NCI-H774 (cell line): ENCODE data around the gene SLC8A1.
A peak's percentile ranks its signal among the peaks of the same experiment; 100 is the strongest.

Experiments used
- DNase-seq: peaks from one replicate; lab custom pipeline; 2025; lab: John Stamatoyannopoulos, UW

Gene SLC8A1

DNA sequence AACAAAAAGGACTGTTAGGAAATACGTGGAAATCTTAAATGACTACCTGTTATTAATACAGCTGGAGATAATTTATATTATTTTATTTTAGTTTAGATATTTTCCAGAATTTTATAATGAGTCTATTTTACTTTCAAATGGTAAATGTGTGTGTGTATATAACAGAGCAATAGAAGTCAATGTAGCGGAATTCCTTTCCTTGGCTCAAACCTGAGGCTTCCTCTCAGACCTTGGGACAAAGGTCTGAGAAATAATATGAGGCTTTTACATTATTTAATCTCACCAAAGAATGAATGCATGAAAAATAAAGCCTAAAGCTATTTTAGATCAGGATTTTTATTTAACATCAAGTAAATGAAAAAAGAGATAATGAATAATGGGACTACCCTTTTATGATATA, 65.7 kb downstream of the SLC8A1 start:
- DNase-seq = no peak

- DNase-seq = no peak
These were observed 67.2 kb downstream of the SLC8A1 start for GRCh38 chr2:40384714-40385113.

DNA sequence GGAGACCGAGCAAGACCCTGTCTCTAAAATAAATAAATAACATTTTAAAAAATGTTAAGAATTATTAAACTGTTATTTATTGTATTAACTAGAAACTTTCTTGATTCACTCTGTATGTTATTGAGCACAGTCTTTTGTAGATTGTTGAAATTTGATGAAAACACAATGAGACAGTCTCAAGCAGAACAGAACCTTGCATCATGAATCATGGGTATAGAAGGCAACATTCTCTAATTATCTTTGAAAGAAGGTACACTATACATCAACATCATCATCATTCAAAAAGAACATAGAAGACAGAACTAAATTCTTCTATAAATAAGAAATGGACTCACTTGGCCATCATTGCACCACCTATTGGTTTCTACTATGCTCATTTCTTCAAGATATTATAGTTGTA, 67.7 kb downstream of the SLC8A1 start:
- no peak for DNase-seq

DNA sequence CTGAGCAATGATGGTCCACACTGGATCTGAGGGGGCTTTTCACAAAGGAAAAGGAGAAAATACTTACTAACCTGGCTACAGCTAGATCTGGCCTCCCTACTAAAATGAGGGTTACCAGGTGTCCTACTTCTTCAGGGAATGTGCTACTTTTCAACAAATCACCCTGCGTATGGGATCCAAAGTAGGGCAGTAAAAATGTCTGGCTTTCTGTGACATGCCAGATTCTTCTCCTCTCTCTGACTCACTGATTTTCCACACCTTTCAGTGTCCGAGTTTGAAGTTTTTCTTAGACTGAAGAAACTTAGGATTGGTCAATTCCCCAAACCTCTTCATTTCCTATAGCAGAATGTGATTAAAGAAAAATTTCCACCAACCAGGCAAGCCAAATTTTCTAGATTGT, 71.2 kb downstream of the SLC8A1 start:
- no peak for DNase-seq

- DNase-seq = no peak
These were observed 71.8 kb downstream of the SLC8A1 start for GRCh38 chr2:40380041-40380440.

DNA sequence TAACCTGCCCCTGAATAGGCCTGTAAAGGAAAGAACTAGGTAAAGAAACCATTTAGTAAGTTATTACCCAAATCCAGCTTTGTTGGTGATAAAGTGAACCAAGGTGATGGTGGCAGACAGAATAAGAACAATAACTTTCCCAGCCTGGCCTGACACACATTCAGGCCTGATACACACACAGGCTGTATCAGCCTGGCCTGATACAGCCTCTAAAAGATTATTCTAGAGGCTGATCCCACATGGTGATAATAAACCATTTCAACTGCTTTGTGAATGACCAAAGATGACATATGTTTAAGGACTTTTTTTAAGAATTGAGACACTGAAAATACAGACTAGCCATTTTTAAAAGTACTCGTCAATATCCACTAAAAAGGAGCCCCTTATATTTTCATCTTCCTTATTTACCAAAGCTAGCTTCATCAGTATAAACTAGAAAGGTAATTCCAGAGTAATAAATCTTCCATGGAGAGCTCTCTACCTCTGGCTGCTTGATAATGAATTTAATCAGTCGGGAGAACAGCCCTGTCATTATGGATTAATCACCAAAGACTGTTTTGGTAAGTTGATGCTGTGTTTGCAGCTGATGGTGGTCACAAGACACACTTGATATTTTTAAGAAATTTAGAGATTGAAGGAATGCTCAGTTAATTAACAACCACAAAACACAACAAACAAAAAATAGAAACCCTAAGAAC, 77.2 kb downstream of the SLC8A1 start:
- DNase-seq = no peak

DNA sequence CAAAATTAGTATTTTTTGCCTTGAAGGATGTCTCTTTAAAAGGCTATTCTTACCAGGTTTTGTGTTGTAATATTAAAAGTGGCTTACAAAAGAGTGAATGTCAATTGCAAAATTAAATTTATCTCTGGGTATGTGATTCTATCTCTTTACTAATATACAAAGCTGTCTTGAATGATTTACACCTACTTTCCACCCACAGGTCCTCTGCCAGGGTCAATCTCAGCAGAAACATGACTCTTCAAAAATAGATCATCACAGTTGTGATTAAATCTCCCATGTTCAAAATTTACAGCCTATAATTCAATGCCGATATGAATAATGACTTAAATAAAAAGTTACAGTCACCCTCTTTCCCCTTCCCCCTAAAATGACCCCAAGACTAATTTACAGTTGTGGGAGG, 78.8 kb downstream of the SLC8A1 start:
- no peak for DNase-seq

DNA sequence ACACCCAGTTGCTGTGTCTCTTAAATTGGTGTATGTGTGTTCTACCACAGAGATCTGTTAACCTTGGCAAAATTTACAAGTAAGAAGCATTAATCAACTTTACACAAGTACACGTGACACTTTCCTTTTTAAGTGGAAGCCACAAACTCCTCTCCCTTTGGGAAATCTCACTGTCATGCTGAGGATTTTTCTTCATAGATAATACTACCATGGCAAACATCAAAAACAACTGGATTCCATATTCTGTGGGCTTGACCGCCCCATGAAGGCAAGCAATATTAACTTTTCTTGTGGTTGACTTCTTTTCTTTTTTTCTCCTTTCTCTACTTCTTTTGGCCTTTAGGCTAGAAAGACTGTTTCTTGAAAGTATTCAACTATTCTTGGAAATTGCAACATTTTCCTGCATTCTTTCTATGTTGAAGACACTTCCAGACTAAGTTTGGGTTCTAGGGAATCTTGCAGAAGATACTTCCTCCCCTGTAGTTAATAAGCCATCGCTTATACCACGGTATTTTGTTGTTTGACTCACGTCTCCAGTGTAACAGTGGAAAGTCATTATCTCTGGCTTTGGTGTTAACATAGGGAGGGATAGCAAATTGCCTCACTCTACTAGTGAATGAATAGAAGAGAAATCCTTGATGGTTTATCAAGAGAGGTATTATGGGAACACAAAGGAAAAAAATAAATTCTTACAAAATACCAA, 79.5 kb downstream of the SLC8A1 start:
- no peak for DNase-seq

DNA sequence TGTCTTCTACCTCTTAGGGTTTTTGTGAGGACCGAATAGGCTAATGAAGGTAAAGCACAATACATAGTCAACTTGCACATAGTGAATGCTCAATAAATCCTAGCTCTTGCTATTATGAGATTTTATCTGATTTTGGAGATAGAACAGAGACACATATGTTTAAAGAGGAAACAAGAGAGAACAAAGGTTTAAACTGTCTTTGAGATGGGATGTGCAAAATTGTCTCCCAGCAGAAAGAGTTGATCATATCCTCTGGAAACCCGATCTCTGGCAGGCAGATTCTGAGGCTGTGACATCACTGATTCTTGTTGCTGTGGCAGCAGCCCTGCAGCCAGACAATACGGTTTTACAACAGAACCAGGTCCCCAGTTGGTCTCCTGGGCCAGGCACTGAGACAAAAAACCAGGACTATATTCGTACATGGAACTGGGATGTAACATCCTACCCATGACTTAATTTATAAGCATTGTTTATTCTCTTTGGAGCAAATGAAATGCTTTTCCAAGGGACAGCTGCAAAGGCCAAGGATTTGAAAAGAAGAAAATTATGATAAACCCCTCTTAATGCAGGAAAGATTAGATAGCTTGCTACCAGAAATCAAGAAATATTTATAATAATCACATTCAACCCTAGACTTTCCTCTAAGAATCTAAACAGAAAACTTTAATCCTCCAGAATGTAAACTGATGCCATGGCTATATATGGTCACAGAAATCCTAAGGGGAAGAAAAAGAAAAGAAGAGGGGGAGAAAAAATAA, 80.2 kb downstream of the SLC8A1 start:
- peak; percentile 11 for DNase-seq

- DNase-seq = no peak
These were observed 81.9 kb downstream of the SLC8A1 start for GRCh38 chr2:40370007-40370395.

DNA sequence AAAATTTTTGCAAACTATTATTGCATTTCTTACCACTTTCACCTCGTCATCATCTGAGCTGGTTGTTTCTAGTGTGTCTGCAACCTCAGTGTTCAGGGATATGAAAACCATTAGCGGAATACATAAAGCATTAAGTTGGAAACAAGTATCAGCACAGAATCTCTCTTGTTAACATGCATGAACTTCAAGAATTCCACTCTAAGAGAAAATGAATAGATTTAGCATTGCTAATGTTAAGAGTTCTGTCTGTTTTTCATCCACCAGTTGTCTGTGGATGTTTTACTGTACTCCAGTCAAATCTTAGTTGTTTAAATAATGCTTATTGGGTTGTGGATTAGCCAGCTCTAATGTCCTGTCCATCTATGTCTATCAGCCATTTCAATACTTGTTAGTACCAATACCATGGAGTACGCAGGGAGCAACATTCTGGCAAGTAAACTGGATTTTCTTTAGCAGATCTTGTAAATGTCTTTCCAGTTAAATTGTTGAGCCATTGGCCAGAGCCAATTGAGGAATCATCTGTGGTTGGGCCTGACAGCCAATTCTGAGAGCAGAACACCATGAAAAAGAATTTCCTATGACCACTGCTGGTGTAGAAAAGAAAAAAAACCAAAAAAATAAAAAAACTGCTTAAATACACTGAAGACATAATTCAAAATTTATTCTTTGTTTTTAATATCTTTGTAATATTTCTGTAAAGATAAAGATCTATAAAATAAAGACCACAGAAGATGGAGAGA, 82.5 kb downstream of the SLC8A1 start:
- no peak for DNase-seq

DNA sequence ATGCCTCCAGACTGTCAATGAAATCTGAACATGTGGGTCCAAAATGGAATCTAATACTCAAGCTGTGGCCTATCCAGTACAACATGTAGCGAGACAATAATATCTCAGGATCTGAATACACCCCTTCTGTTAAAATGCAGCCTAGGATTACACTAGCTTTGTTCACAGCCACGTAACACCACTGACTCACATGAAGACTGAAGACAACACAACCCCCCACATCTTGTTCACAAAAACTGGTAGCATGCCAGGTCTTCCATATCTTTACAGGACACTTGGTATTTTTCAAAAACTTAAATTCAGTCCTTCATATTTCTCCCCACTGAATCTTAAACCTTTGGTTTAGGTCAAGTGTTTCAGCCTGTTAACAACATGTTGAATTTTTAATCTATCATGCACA, 84.2 kb downstream of the SLC8A1 start:
- no peak for DNase-seq

GRCh38 chr2:40367032-40367431, 84.9 kb downstream of the SLC8A1 start:
- no peak for DNase-seq

DNA sequence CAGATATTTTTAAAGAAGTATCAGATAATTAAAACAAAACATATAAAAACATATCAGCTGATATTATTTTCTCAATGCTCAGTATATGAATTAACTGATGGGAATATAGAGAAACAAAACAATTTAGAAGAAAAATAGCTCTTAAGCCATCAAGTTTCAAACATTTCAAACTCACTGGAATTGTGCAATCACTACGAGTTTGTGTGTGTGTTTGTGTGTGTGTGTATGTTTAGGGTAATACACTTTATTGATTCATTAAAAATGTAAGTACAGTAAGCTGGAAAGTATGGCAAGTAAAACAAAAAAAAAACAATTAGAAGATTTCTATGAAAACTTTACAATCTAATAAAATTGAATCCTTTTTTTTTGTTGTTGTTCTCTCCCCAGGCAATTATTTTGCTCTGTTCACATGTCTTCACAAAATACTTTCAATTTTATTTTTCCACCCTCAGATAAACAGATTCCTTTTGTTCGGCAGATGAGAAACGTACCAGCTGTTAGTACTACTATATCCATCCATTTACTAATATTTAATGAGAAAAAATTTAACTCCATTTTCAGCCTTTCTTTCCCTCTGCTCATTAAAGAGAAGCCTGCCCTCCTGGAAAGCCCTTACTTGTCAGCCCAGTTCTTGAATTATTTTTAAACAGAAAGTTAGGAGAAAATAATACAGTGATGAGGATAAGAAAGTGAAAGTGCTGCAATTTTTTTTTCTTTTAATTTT, 87.6 kb downstream of the SLC8A1 start:
- DNase-seq = no peak

DNA sequence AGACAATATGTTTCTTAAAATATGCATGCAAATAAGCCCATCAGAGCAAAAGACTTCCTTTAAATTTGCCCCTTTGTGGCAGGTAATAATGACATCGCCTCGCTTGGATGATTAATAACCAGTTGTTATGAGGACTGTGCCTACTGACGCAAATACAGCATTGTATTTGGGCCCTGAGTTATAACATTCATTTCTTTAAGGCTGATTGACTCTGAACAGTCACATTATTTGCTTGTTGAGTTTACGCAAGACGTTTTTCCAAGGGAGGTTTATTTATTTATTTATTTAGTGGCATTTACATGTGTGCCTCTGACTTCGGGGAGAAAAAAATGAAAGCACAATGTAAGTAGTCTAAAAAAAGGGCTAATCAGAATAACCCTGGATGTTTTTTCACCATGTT, 88.3 kb downstream of the SLC8A1 start:
- peak; percentile 45 for DNase-seq

GRCh38 chr2:40363231-40363630, 88.7 kb downstream of the SLC8A1 start:
- no peak for DNase-seq

GRCh38 chr2:40361478-40361877, 90.4 kb downstream of the SLC8A1 start:
- DNase-seq = no peak

GRCh38 chr2:40360652-40361051, 91.2 kb downstream of the SLC8A1 start:
- no peak for DNase-seq

DNA sequence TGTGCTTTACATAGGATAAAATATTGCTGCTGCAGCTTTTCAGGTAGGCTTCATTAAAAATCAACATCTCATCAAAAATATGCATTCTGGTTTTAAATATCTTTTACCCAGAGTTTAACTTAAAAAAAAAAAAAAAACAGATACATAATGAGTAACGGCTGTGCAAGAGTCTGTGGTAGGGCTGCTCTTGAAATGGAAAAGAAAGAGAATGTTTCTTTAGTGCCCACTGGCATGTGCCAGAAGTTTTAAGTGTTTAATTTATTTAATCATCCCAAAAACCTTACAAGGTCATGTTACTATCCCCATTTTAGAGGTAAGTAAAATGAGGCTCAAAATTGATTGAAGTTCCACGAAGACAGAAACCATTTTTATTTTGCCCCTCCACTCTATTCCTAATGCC, 92.1 kb downstream of the SLC8A1 start:
- no peak for DNase-seq

DNA sequence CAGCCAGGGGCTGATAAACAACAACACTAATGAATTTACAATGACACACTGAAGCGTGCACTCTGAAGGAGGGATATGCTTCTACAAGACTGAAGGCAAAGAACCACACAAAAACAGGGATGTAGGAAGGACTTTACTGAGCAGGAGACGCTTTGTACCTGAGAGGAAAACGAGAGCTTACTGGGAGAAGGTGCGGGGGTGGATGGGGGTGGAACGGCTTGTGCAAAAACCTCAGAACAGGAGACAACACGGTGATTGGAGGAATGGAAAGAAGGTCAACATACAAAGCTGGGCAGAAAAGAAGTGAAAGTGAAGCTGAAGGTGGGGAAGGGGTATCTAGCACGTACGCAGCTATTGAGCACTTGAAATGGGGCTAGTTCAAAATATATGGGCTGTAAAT, 93.1 kb downstream of the SLC8A1 start:
- no peak for DNase-seq

DNA sequence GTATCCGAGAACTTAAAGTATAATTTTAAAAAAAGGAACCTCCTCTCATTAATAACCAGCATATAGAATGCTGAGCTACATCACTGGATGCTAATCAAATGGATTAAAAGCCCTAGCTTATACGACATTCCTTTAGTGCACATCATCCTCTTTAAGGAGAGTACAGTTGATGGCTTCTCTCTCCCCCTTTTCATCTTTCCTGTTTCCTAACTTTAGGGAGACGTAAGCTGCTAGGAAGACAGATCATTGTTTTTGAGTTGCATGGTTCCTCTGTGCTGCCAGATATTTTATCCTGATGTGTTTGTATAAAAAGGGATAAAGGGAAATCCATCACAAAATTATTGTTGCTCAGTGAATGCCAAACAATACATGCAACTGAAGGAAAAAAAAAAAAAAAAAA, 94.2 kb downstream of the SLC8A1 start:
- no peak for DNase-seq

- DNase-seq = no peak
These were observed 96.4 kb downstream of the SLC8A1 start for GRCh38 chr2:40355451-40355850.
